GM12864 (cell line): ENCODE measurements around the gene STPG4.

Experiments used
- DNase-seq: peaks from one replicate; pipeline ENCODE4 v3.0.0-alpha.2; 2011; ENCODE audit warnings: low read depth
- H3K4me3 ChIP-seq: 2 replicates; pipeline ENCODE4 v1.5.1; 2011; ENCODE audit warnings: mild to moderate bottlenecking, low read depth, low read length, control low read depth
- CTCF ChIP-seq: IDR thresholded peaks from 2 replicates; pipeline ENCODE4 v1.5.1; 2011; ENCODE audit warnings: low read depth, mild to moderate bottlenecking, moderate library complexity, low read length, control low read depth, inconsistent platforms; ENCODE audit errors: missing control alignments

Gene STPG4

GRCh38 chr2:47088371-47089082, 66.6 kb downstream of the STPG4 start:
- H3K4me3 ChIP-seq = no peak overlapping the region
- DNase-seq = no peak
- peak; percentile 24 for TF ChIP-seq CTCF

- no peak overlapping the region for H3K4me3 ChIP-seq
- no peak for TF ChIP-seq CTCF
- no peak for DNase-seq
Observed at GRCh38 chr2:47087051-47087450, 68.1 kb downstream of the STPG4 start.

GRCh38 chr2:47086571-47086970, 68.5 kb downstream of the STPG4 start:
- DNase-seq = no peak
- H3K4me3 ChIP-seq = no peak overlapping the region
- TF ChIP-seq CTCF = no peak

DNA sequence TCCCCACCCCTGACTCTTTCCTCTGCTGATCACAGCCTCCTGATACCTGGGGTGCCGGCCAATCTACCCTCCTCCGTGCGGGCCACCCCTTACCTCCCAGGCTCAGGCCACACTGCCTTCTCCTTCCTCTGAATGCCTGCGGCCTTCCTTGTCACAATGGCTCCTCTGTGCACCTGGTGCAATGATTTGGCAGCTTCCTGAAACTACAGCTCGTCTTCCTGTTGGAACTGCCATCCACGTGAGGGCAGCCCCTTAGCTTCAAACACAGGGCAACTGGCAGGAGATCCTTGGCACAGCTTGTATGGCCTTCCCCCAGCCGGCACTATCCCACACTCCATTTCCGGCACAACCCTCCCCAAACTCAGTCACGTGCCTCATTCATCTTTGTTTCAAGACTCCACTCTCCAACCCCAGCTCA, 69.0 kb downstream of the STPG4 start:
- TF ChIP-seq CTCF = no peak
- no peak for DNase-seq
- H3K4me3 ChIP-seq = no peak overlapping the region

- DNase-seq = no peak
- TF ChIP-seq CTCF = no peak
- no peak overlapping the region for H3K4me3 ChIP-seq
Observed at GRCh38 chr2:47083886-47084687, 71.0 kb downstream of the STPG4 start.

DNA sequence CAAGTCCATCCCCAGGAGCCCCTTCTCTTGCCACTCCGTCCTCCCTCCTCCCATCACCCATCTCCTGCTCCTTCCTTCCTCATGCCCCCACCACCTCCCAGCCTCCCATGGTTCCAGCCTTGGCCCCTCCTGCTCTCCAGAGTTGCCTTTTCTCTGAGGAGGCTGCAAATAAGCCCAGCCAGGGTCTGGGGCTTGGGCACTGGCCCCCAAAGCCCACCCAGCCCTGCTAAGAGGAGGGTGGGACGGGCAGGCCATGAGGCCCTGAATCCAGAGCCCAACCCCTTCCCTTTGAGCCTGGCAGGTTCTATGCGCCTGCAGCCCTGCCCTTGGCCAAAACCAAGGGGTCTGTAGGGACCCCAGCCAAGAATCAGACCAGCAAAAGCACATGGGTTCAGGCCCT, 71.6 kb downstream of the STPG4 start:
- TF ChIP-seq CTCF = no peak
- H3K4me3 ChIP-seq = no peak overlapping the region
- DNase-seq = no peak

- DNase-seq = no peak
- no peak overlapping the region for H3K4me3 ChIP-seq
- no peak for TF ChIP-seq CTCF
Observed at GRCh38 chr2:47083005-47083404, 72.1 kb downstream of the STPG4 start.
